ENCODE results near the gene AMY2B.
A peak's percentile ranks its signal among the peaks of the same experiment; 100 is the strongest.
"Not testable (repeated sequence)": the region's sequence is repeated elsewhere in the genome, so short reads cannot be mapped to it uniquely, and the experiment has no call there.

AMY2B gene

DNA sequence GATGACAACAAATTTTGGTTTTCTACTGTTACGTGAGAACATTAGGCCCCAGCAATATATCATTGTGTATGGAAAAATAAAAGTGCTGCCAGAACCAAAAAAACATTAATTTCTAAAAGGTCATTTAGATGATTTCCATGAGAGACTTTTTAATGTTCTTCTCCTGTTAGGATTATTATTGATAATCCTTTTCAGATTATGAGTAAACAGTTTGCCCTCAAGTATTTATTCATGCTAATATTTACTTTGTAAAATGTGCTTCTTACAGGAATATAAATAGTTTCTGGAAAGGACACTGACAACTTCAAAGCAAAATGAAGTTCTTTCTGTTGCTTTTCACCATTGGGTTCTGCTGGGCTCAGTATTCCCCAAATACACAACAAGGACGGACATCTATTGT, at the start of gene AMY2B:
TSS of gene AMY2B (plus strand) at position 301 of the 400 bp plus-strand sequence. CDS start at position 315, 14 bp downstream.
- DNase-seq = not testable (repeated sequence)

GRCh38 chr1:103523346-103523745, 48.0 kb upstream of the AMY2B start:
- no peak for DNase-seq

GRCh38 chr1:103525114-103525606, 46.2 kb upstream of the AMY2B start:
- no peak for DNase-seq

DNA sequence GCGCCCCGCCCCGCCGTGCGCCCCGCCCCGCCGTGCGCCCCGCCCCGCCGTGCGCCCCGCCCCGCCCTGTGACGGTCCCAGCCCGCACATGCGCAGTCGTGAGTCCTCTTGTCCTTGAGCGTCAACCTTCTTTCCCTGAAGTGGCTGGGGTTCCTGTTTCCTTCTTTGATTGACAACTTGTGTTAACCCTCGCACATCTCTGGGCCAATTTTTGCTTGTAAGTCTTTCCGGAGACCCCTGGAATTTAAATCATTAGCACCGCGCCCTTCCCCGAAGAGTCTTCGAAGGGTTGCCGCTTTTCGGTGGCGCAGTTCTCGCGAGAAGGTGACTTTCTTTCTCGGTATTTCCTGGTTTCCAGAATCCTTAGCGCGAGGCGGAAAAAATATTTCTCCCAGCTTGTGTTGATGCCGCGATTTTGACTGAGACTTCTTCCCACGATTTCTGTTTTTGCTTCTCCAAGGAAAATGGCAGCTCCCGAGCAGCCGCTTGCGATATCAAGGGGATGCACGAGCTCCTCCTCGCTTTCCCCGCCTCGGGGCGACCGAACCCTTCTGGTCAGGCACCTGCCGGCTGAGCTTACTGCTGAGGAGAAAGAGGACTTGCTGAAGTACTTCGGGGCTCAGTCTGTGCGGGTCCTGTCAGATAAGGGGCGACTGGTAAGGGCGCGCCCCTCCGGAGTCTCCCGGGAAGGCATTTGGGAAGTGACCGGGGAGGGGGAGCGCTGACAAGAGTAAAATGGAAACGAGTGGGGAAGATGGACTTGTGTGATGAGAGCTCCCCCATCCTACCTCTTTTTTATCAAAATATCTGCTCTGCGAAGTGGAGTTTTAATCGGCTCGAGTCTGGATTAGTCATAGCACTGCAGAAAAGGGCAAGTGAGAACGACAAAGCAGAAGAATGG, 45.5 kb upstream of the AMY2B start, which contains the start of gene RNPC3:
TSS of gene RNPC3 (plus strand) at position 93 of the 901 bp plus-strand sequence. CDS start at position 465, 372 bp downstream.
- DNase-seq = peak; percentile 42

GRCh38 chr1:103527331-103527730, 44.1 kb upstream of the AMY2B start:
- DNase-seq = no peak

GRCh38 chr1:103529746-103530145, 41.6 kb upstream of the AMY2B start:
- DNase-seq = no peak

GRCh38 chr1:103538226-103538625, 33.2 kb upstream of the AMY2B start:
- no peak for DNase-seq

- no peak for DNase-seq
These were observed 30.0 kb upstream of the AMY2B start for GRCh38 chr1:103541431-103541830.

GRCh38 chr1:103546496-103546895, 24.9 kb upstream of the AMY2B start:
- DNase-seq = no peak

GRCh38 chr1:103547840-103548239, 23.5 kb upstream of the AMY2B start:
- DNase-seq = no peak

GRCh38 chr1:103560427-103560826, 11.0 kb upstream of the AMY2B start:
- DNase-seq = no peak

DNA sequence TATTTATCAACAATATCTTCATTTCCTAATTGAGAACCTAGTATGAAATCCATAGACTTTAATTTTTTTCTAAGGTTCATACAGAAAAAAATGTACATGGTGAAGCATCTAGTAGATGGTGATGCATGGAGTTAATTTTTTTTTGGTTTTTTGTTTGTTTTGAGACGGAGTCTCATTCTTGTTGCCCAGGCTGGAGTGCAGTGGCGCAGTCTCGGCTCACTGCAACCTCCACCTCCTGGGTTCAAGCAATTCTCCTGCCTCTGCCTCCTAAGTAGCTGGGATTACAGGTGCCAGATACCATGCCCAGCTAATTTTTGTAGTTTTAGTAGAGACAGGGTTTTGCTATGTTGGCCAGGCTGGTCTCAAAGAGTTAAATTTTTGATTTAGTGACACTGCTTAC, 10.3 kb upstream of the AMY2B start:
- not testable (repeated sequence) for DNase-seq

GRCh38 chr1:103561643-103562395, 9.6 kb upstream of the AMY2B start:
- DNase-seq = no peak

- no peak for DNase-seq
These were observed 8.3 kb upstream of the AMY2B start for GRCh38 chr1:103563056-103563455.

GRCh38 chr1:103569493-103569892, 1.9 kb upstream of the AMY2B start:
- no peak for DNase-seq

GRCh38 chr1:103576065-103576464, 4.7 kb downstream of the AMY2B start:
- DNase-seq = no peak

GRCh38 chr1:103576784-103577183, 5.4 kb downstream of the AMY2B start:
- not testable (repeated sequence) for DNase-seq

- DNase-seq = no peak
These were observed 11.1 kb downstream of the AMY2B start for GRCh38 chr1:103582464-103582863.

GRCh38 chr1:103583887-103584286, 12.5 kb downstream of the AMY2B start:
- DNase-seq = no peak

GRCh38 chr1:103584537-103584936, 13.1 kb downstream of the AMY2B start:
- no peak for DNase-seq

DNA sequence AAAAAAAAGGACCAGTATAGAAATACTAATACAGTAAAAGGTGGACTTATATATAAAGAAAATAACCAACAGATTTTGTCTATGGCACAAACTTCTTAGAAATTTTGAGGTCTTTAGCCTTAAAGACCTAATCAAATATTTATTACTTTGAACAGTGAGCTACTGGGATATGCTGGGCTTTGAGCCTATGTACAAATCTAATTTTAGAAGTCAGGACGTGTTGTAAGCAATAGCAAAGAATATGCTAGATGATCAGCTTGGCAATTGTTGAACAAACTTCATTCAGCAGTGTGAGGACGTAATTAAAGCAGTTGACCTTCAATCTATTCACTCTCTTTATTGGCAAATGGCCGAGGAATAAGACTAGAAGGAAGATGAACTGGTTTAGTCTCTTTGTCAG, 31.4 kb downstream of the AMY2B start:
- not testable (repeated sequence) for DNase-seq

- DNase-seq = no peak
These were observed 45.0 kb downstream of the AMY2B start for GRCh38 chr1:103616362-103616761.

- DNase-seq = not testable (repeated sequence)
These were observed 45.6 kb downstream of the AMY2B start, which contains the start of gene AMY2A for GRCh38 chr1:103616994-103617477. TSS of gene AMY2A (plus strand) at chr1:103617427. CDS start at chr1:103617441, 14 bp downstream.

Measured in NCI-H1048 (cell line).